Adipocyte (in vitro differentiated cells): ENCODE measurements around the gene CDH3.
A peak's percentile ranks its signal among the peaks of the same experiment; 100 is the strongest.

ENCODE experiments used
- DNase-seq: peaks from one replicate; pipeline ENCODE4 v3.0.0-alpha.2; 2015; ENCODE audit warnings: low read depth
- H3K27me3 ChIP-seq: replicated peaks from 2 replicates; pipeline ENCODE4 v1.7.0; 2013; ENCODE audit warnings: mild to moderate bottlenecking, low read length, moderate library complexity; ENCODE audit not compliant: control insufficient read depth, insufficient read depth
- H3K36me3 ChIP-seq: 2 replicates; pipeline ENCODE4 v1.7.0; 2013; ENCODE audit warnings: low read length, mild to moderate bottlenecking, moderate library complexity; ENCODE audit not compliant: control insufficient read depth, insufficient read depth, severe bottlenecking
- H3K4me1 ChIP-seq: 2 replicates; pipeline ENCODE4 v1.7.0; 2013; ENCODE audit warnings: mild to moderate bottlenecking, low read length, moderate library complexity; ENCODE audit not compliant: control insufficient read depth, insufficient read depth
- H3K4me3 ChIP-seq: 2 replicates; pipeline ENCODE4 v1.7.0; 2013; ENCODE audit warnings: mild to moderate bottlenecking, low read length, moderate library complexity
- H3K9ac ChIP-seq: 2 replicates; pipeline ENCODE4 v1.7.0; 2013; ENCODE audit warnings: mild to moderate bottlenecking, low read length, moderate library complexity
- H3K9me3 ChIP-seq: 2 replicates; pipeline ENCODE4 v1.7.0; 2013; ENCODE audit warnings: mild to moderate bottlenecking, low read length, moderate library complexity; ENCODE audit not compliant: control insufficient read depth

CDH3 gene

DNA sequence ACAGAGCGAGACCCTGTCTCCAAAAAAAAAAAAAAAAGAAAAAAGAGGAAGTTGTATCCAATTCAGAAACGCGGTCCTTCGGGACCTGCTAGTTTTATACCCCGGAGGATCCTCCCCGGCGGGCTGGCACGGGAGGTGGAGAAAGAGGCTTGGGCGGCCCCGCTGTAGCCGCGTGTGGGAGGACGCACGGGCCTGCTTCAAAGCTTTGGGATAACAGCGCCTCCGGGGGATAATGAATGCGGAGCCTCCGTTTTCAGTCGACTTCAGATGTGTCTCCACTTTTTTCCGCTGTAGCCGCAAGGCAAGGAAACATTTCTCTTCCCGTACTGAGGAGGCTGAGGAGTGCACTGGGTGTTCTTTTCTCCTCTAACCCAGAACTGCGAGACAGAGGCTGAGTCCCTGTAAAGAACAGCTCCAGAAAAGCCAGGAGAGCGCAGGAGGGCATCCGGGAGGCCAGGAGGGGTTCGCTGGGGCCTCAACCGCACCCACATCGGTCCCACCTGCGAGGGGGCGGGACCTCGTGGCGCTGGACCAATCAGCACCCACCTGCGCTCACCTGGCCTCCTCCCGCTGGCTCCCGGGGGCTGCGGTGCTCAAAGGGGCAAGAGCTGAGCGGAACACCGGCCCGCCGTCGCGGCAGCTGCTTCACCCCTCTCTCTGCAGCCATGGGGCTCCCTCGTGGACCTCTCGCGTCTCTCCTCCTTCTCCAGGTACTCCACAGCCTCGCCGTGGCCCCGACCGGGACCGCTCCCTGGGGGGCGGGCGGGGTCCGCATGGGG, at the start of gene CDH3:
Gene CDH3, plus strand, starts transcription at position 596 of the 779 bp plus-strand sequence. Its CDS starts 70 bp downstream, at position 666.
- Histone ChIP-seq H3K36me3 (no peaks in the 10 kb centered on the region), H3K4me3 (peak within 1 kb of the TSS; percentile 27), H3K4me1 (peaks cover 2% of the 10 kb centered on the region), H3K27me3 (peaks cover 64% of the 10 kb centered on the region), H3K9ac (no peak within 1 kb of the TSS), H3K9me3 (no peaks in the 10 kb centered on the region)
- DNase-seq: peak; percentile 27

GRCh38 chr16:68596266-68596665, 48.8 kb upstream of the CDH3 start:
- Histone ChIP-seq H3K9ac (no peak overlapping the region), H3K9me3 (peaks cover 8% of the 10 kb centered on the region), H3K27me3 (no peaks in the 10 kb centered on the region), H3K36me3 (no peaks in the 10 kb centered on the region), H3K4me3 (no peak overlapping the region), H3K4me1 (no peaks in the 10 kb centered on the region)
- no peak for DNase-seq

DNA sequence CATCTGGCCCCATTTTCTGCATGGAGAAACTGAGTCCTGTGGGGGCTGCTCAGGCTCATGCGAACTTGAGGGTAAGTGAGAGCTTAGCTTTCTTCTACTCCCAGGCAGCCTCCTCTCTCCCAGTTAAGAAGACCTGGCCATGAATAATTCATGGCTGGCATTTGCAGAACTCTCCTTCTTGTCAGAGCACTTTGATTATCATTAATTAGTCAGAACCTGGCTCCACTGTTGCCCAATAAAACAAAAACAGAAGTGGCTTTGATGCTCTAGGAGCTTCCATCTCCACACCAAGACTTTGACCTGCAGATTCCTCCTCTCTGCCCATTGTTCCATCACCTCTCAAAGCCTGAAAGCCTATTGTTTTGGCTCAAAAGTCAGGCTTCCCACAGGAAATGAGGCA, 45.5 kb upstream of the CDH3 start:
- no peak overlapping the region for H3K4me3 ChIP-seq
- H3K36me3 ChIP-seq: no peaks in the 10 kb centered on the region
- no peaks in the 10 kb centered on the region for H3K4me1 ChIP-seq

GRCh38 chr16:68605746-68606145, 39.4 kb upstream of the CDH3 start:
- no peak overlapping the region for H3K9ac ChIP-seq
- no peaks in the 10 kb centered on the region for H3K9me3 ChIP-seq
- DNase-seq: no peak
- no peaks in the 10 kb centered on the region for H3K36me3 ChIP-seq
- H3K4me1 ChIP-seq: no peaks in the 10 kb centered on the region
- no peaks in the 10 kb centered on the region for H3K27me3 ChIP-seq
- no peak overlapping the region for H3K4me3 ChIP-seq

More for the DNA sequence above, 45.5 kb upstream of the CDH3 start:
- no peak for DNase-seq
- H3K27me3 ChIP-seq: no peaks in the 10 kb centered on the region
- no peaks in the 10 kb centered on the region for H3K9me3 ChIP-seq
- no peak overlapping the region for H3K9ac ChIP-seq

GRCh38 chr16:68607443-68607842, 37.7 kb upstream of the CDH3 start:
- Histone ChIP-seq H3K4me3 (no peak overlapping the region), H3K4me1 (no peaks in the 10 kb centered on the region), H3K36me3 (no peaks in the 10 kb centered on the region), H3K9me3 (peaks cover under 1% of the 10 kb centered on the region), H3K27me3 (no peaks in the 10 kb centered on the region), H3K9ac (no peak overlapping the region)
- DNase-seq: no peak

DNA sequence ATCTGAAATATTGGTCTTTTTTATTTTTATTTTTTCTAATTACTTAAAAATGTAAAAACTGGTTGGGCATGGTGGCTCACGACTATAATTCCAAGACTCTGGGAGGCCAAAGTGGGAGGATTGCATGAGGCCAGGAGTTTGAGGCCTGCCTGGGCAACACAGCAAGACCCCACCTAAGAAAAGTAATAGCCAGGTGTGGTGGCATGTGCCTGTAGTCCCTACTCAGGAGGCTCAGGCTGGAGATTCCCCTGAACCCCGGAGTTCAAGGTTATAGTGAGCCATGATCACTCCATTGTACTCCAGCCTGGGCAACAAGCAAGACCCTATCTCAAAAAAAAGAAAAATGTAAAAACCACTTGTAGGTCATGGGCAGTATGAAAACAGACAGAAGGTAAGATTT, 36.8 kb upstream of the CDH3 start:
- Histone ChIP-seq H3K9me3 (peaks cover 8% of the 10 kb centered on the region), H3K27me3 (no peaks in the 10 kb centered on the region), H3K4me3 (no peak overlapping the region), H3K36me3 (no peaks in the 10 kb centered on the region), H3K4me1 (no peaks in the 10 kb centered on the region), H3K9ac (no peak overlapping the region)
- DNase-seq: no peak

- Histone ChIP-seq H3K36me3 (no peaks in the 10 kb centered on the region), H3K4me1 (no peaks in the 10 kb centered on the region), H3K4me3 (no peak overlapping the region), H3K9ac (no peak overlapping the region), H3K27me3 (no peaks in the 10 kb centered on the region), H3K9me3 (peaks cover 29% of the 10 kb centered on the region)
- DNase-seq: no peak
Measured at GRCh38 chr16:68612996-68613395, 32.1 kb upstream of the CDH3 start.

- Histone ChIP-seq H3K9me3 (peaks cover 25% of the 10 kb centered on the region), H3K4me3 (no peak overlapping the region), H3K36me3 (no peaks in the 10 kb centered on the region), H3K4me1 (no peaks in the 10 kb centered on the region), H3K9ac (no peak overlapping the region), H3K27me3 (no peaks in the 10 kb centered on the region)
- DNase-seq: no peak
Measured at GRCh38 chr16:68617734-68618133, 27.4 kb upstream of the CDH3 start.

GRCh38 chr16:68626557-68626956, 18.6 kb upstream of the CDH3 start:
- Histone ChIP-seq H3K9me3 (no peaks in the 10 kb centered on the region), H3K4me3 (no peak overlapping the region), H3K9ac (no peak overlapping the region), H3K36me3 (no peaks in the 10 kb centered on the region), H3K27me3 (peaks cover 3% of the 10 kb centered on the region), H3K4me1 (no peaks in the 10 kb centered on the region)
- no peak for DNase-seq

DNA sequence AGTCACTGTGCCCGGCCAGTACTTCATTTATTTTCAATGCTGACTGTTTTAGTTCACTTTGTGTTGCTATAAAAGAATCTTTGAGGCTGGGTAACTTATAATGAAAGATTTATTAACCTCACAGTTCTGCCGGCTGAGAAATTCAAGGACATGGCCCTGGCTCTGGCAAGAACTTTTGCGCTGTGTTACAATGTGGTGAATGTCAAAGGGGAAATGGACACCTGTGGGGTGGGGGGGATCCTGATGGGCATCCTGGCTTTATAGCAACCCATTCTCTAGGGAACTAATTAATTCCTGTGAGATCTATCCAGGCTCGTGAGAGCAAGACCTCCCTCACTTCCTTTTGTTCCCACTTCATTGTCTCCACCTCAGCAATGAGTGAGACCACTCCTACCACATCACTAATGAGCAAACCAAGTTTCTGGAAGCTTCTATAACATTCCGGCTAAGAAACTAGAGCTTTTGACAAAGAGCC, 17.1 kb upstream of the CDH3 start:
- no peak for DNase-seq
- Histone ChIP-seq H3K4me1 (no peaks in the 10 kb centered on the region), H3K9me3 (no peaks in the 10 kb centered on the region), H3K9ac (no peak overlapping the region), H3K4me3 (no peak overlapping the region), H3K36me3 (no peaks in the 10 kb centered on the region), H3K27me3 (peaks cover 3% of the 10 kb centered on the region)

- Histone ChIP-seq H3K4me3 (no peak overlapping the region), H3K9ac (no peak overlapping the region), H3K27me3 (peaks cover 3% of the 10 kb centered on the region), H3K9me3 (no peaks in the 10 kb centered on the region), H3K36me3 (no peaks in the 10 kb centered on the region), H3K4me1 (no peaks in the 10 kb centered on the region)
- no peak for DNase-seq
Measured at GRCh38 chr16:68629351-68629910, 15.7 kb upstream of the CDH3 start.
